NCI-H128 (cell line): ENCODE results near the gene DNAH14.

Source experiments
- DNase-seq: peaks from one replicate; lab custom pipeline; 2025; ENCODE audit not compliant: unreplicated experiment; lab: John Stamatoyannopoulos, UW

Gene DNAH14

DNA sequence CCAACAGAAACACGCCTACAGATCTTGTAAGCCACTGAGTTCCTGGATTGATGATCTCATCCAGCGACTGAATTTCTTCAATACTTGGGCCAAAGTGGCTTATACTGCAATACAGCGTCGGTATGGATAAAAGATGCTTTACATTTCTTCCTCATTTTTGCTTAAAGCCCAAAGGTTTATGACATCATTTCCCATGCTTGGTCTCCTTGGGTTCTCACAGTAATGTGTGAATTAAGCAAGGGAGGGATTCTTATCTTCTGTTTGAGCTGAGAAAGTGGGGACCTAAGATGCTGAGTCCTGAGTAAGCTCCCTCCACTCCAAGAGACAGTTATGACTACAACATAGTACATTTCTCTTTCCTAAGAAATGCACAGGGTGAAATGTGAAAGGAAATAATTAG is 458.9 kb downstream of the DNAH14 start:
- no peak for DNase-seq

DNA sequence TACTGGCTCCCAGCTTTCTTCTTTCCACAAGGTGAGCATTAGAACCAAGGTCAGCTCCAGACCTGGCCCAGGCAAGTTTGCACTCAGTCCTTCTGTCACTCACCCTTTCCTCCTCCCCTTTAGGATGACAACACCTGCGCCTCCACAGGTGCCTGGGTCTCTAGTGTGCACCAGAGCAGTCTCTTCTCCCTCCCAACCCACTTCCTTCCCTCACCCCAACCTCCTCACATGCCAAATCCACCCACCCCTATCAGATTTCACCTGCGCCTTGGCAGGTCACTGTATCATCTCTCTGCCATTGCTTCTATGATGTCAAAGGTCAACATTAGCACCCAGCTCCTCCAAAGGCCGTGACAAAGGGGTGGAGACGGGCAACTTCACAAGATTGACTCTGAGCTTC is 460.4 kb downstream of the DNAH14 start:
- DNase-seq, result no peak

DNA sequence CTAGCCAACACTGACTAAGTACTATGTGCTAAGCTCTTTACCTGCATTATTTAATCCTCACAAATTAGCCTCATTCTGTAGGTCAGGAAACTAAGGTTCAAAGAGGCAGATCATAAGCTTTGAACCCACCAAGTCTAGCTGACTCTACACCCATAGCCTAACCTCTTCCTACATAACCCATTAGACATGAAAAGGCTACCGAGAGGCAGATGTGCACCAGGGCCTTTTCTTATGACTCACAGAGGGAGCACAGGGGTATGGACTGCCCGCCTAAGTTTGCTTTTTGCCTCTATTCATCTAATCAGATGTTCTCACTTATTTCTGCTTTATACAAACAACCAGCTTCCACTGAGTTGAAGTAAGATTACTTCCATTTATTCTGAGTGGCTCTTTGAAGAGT is 466.9 kb downstream of the DNAH14 start:
- DNase-seq, result no peak

DNA sequence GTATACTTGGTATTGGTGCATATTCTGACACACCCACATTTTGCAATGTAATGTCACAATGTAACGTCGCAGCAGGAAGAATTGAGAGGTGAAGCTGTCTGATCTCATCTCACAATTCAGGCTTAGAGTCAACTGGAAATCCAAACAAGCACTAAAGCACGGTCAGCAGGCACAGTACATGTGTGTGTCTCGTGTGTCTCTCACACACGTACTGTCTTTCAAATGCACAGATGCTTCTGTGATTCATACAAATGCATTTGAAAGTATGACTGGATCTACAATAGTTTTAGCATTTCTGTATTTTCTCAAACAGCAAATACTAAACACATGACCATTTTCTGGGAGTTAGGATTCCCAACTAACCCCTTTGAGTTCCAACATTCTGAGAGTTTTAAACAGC is 471.5 kb downstream of the DNAH14 start:
- DNase-seq, result no peak

DNA sequence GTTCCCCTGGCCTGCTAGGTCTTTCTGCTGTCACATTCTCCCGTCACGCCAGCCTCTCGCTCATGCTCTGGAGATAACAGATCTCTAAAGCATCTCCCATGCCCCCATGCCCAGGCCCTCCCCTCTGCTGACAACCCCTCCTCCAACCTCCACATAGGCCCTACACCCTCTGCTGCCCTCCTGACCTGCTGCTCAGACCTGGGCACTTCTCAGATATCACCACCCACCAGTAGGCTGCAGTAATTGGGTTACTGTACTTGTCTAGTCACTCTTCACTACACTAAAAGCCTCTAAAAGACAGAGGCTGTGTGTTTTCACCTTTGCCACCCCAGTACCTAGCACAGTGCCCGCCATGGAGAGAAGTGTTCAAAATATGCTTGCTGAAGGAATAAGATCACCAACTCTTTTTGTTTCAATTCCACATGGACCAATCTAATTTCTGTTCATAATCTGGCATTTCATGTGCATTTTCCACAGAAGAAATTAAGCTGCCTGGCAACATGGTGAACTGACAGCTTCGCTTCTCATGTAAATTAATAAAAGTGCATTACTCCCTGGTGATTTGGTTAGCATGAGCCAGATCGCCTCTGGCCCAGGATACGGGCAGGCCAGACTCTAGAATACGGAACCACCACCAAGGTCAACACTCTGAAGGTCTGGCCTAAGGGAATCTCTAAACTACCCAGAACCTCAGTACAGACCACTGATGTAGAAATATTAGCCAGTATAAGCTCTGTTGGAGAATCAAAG is 477.7 kb downstream of the DNAH14 start:
- DNase-seq, result no peak

DNA sequence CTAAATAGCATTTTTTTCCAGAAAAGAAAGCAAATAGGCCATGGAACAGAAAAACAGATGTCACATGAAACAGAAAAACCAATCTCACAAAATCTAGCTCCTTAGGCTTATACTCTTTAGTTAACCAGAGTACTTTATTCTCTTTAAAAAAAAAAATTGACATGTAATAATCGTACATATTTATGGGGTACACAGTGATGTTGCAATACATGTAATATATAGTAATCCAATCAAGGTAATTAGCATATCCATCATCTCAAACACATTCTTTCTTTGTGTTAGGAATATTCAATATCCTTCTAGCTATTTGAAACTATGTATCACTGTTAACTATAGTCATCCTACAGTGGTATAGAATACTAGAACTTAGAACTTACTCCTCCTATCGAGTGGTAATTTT is 478.3 kb downstream of the DNAH14 start:
- no peak for DNase-seq

DNA sequence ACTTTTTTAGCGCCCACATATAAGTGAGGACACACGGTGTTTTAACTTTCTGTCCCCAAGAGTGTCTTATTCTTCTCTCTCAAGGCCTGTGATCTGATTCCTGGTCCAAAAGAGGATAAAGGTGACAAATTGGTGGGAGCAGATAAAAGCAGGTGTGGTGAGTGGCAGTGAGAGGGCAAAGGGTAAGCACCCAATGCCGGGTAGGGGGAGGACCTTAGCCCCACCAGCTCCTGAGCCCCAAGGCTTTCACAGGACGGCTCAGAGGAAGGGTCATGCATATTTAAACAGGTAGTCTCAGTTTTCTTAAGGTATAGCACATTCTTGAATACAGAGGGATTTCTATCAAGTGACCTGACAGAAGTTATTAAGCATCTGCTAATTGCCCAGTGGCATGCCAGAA is 478.8 kb downstream of the DNAH14 start:
- no peak for DNase-seq

DNA sequence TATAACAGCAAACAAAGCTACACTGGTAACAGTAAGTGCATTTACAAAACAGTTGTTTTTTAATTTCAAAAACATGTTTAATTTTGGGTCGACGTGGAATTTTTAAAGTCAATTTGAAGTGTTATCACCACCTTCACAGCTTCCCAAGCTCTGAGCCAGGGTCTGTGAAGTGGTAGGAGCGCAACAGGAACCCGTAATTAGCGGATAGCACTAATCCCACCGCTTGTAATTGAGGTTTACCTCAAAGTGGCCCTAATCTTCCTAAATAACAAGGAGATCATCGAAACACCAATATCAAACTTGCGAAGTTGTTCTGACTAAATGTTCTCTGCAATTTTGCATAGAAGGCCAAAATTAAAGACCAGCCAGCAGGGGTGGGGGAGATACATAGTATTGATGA is 479.6 kb downstream of the DNAH14 start:
- DNase-seq, result no peak

DNA sequence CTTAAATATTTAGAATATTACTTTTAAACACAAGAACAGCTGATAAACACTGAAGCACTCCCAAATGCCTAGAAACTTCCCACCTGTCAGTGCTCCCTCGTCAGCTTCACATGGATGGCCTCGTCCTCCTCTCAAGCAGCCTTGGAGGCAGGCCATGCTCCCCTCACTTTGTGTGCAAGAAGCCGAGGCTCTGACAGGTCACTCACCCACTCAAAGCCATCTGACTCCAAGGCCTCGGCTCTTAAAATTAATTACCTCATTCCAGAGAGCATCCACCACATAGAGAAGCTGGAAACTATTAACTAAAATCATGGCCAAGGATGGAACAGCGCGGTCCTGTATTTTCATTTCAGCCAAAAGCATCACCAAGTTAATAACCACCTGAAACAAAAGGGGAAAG is 480.6 kb downstream of the DNAH14 start:
- DNase-seq, result no peak

DNA sequence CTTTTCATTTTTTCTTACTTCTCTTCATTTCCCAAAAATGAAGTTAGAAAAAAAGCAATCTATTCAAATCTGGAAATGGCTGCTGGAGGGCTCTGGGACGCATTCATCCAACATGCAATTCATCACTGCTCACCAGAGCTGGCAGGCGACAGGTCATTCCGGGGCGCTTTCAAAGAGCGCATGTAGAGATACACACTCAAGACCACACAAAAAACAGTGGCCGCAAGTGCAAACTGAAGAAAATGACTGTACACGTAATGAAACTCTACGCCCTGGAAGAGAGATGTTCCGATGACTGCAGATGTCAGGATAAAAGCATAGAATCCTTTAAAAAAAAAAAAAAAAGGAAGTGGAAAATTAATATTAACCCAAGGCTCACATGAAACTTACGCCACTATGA is 482.8 kb downstream of the DNAH14 start:
- no peak for DNase-seq

DNA sequence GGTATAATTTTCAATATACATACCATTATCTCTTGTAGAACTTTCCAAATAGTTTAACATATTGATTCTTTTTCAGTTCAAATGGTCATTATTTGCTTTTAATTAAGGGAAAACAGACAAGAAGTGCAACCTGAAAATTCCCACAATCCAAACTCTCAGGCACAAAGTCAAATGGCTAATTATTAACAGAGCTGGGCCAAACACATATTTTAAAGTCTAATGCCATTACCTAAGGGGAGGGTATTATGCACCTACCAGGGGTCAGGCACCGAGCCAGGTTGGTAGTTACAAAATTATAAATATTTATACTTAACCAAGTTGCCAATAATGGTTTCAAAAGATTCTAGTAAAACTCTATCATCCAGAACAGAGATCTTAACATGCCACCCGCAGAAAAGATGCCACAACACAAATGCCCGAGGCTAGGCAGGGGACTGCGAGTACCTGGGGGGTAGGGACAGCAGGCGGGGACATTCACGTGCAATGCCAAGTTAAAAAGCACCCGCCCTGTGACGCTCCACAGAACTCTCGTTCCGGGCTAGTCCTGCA is 483.4 kb downstream of the DNAH14 start:
- DNase-seq, result no peak

DNA sequence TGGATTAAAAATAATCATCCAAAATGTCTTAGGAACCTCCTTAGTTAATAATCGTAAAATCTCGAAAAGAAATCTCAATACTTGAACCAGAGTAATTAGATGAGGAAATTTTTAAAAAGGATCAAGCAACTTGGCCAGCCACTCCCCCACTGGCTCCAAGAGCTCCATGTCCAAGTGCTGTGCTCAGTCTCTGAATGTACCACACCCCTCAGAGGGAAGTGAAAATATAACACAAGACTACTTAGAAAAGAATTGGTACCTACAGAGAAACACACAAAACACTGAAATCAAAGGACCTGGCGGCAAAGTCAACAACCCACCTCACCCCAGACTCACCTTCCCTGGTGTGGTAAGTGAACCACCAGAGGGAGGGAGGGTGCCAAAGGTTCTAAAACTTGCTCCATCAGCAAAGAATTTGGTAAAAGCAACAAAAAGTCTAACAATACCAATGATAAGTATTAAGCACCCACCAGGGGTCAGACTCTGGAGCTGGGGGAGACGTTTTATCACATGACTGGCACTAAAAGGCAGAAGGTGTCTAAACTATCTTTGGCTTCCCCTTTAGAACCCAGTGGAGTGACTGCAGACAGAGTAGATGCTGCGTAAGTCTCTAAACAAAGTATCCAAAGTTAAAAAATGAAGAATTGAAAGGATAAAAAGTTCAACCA is 484.4 kb downstream of the DNAH14 start:
- DNase-seq, result no peak

DNA sequence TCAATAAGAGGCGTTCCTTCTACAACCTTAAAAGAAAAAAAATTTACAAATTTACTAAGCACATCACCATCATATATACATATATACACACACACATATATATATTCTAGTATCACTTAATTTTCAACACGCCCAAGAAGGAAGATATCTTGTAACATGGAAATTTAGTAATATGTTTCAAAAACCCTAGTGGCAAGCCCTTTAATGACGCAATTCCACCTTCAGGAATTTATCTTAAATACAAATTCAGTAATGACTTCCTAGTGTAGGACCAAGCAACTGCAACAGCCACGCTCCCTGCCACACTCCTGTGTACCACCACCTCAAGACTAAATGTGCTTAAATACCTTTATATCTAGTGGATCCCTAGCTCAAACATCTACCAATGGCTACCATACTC is 485.8 kb downstream of the DNAH14 start:
- no peak for DNase-seq

DNA sequence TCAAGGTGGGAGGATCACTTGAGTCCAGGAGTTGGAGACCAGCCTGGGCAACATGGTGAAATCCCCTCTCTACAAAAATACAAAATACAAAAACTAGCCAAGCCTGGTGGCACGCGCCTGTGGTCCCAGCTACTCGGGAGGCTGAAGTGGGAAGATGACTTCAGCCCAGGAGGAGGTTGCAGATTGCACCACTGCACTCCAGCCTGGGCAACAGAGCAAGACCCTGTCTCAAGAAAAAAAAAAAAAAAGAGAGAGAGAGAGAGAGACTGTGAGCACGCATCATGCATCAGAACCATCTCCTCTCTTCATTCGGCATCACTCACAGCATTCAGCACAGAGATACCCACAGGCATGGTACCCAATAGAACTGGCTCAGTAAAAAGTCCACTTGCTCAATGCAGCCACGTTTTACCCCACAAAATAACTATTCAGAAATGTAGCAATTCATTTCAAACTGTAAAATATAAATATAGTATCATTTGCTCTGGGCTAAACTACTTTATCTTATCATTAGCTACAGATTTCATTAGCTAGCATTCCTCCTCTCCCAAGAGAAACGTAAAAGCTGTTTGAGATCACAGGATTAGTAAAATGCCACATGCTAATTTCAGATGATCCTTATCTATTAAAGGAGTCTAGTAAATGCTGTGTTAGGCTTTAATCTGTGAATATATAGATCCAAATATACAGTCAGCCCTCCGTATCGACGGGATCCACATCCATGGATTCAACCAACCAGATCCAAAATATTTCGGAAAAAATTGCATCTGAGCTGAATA is 486.7 kb downstream of the DNAH14 start:
- no peak for DNase-seq

DNA sequence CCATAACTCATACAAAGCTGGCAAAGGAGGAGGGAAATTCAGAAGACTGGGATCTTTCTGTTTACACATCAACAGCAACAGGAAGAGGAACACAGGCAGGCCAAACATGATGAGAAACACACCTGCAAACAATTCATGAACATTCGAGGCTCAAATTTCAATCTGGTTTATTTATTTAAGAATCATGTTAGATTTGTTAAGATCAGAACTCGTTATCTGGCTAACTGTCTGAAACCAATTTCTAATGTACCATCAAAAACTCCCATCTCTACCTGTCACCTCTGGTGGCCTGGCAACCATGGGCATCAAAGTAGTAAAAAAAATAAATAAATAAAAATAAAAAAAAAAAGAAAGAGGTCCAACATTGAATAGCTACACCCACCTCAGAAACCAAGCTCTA is 488.6 kb downstream of the DNAH14 start:
- DNase-seq, result no peak

DNA sequence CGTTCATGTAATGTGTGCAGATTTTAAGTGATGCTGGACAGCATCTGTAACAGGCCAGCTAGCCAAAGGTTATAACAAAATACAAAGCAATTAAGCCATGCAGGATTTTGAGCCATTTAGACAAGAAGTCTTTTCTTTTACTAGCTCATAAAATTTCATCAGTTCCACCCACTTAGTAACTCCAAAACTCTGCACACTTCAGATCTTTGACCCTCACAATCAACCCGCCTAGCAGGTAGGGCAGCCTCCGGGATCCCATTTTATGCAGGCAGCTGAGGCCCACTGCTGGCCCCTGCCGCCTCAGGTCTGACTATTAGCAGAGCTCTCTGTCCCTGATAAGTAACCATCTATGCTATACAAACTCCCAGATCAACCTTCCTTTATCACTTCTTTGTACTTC is 489.1 kb downstream of the DNAH14 start:
- DNase-seq, result no peak

DNA sequence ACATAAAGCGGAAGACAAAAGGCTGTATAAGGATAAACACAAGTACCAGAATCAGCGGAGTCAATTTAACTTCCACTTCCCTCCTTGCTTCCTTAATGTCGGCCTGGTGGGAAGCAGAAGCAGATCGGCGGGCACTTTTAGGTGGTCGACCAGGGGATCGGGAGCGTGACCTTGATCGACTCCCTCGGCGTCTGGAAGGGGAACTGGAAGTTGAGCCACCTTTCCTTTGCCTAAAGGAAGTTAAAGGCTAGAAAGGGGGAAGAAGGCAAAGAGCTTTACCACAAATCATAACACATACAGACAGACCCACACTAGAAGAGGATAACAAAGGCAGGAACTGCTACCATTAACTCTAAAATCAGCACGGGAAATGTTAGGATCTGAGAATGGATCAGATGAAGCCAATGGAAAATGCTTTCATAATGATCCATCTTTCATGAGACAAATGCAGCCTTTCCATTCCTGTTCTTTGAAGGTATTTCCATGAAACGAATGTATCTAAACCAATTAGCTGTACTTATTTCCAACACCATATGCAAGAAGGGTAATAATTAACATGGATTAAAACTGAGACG is 492.6 kb downstream of the DNAH14 start:
- DNase-seq, result no peak

DNA sequence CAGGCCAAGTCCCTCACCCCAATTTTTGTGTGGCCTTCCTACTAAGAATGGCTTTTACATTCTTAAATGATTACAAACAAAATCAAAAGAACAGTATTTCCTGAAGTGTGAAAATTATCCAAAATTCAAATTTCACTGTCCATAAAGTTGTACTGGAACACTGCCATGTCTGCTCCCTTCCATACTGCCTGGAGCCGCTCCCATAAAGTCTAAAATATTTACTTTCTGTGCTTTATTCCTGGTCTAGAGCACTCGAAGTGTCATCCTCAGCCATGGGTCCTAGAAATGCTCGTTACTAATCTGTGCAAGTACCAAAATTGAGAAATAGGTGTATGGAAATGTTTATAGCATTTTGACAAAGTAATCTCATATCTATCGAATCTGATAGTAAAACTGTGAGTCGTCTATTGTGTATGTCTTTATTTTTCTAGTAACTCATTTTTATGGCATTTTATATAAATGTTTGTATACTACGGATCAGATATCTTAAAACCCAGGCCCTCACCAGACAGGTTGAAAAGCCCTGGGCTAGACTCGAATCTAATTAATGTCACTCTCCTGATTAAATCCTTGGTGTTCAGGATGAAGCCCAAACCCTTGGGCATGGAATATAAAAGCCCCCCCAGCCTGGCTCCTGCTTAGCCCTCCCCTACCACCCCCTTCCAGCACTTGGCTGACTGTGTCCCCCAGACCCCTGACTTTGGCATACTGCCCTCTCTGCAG is 493.5 kb downstream of the DNAH14 start:
- no peak for DNase-seq

DNA sequence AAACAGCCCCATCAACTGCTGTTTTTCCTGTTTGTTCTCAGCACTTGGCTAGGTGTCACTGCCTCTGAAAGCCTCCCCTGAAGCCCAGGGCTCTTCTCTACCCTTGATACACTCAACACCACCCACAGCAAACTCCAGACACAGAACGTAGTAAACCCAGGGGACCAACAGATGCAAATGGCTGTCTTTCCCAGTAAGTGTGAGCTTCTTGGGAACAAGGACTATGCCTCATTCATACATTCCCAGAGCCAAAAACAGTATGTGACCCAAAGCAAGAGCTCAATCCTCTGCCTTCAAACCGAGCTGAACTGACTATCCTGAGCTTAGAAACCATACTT is 494.0 kb downstream of the DNAH14 start:
- no peak for DNase-seq

DNA sequence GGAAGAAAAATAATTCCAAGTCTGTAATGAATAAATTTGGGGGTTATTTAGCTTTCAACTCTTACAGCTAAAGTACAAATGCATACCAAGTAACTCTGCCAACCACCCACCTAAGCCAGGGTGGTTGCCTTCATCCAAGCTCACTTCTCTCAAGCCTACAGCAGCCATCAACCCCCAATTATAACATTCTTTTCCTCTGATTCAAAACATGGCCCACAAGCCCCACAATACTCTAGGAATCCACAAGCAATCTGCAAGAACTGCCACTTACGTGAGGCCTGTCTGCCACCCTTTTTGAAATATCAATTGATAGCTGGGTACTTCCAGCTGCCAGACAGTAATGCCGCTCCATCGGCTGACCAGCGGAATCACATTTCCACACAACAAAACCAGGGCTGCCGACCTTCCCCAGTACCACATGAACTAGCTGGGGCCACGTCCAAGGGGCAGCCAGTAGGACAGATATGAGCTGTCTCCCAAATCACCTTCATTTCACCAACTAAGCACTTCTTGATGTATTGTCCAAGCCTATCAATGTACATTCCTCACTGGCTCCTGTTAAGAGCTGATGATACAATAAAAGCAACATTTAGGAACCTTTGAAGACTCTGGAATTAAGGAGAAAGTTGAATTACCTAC is 495.2 kb downstream of the DNAH14 start:
- no peak for DNase-seq
